GM12801 (cell line): ENCODE measurements around the gene GSC2.

Source experiments
- CTCF ChIP-seq: IDR thresholded peaks from one replicate; pipeline ENCODE4 v1.5.1; 2011; ENCODE audit warnings: control low read depth; ENCODE audit not compliant: insufficient read length; ENCODE audit errors: extremely low read depth

The GSC2 gene

GRCh38 chr22:19149991-19150390 is at the start of gene GSC2:
TSS of gene GSC2 (minus strand) at chr22:19150292. CDS start at chr22:19150283, 9 bp downstream.
- no peak for TF ChIP-seq CTCF

GRCh38 chr22:19199479-19199878 is 49.4 kb upstream of the GSC2 start:
- TF ChIP-seq CTCF = no peak

GRCh38 chr22:19197997-19198865 is 48.1 kb upstream of the GSC2 start:
- no peak for TF ChIP-seq CTCF

GRCh38 chr22:19196841-19197612 is 46.9 kb upstream of the GSC2 start:
- TF ChIP-seq CTCF = no peak

GRCh38 chr22:19195796-19196731 is 46.0 kb upstream of the GSC2 start:
- TF ChIP-seq CTCF = no peak

- TF ChIP-seq CTCF = no peak
Measured at GRCh38 chr22:19194766-19195536, 44.9 kb upstream of the GSC2 start.
